GM19397 (cell line): ENCODE data around the gene IFNA16.
"Not testable (repeated sequence)": the region's sequence is repeated elsewhere in the genome, so short reads cannot be mapped to it uniquely, and the experiment has no call there.

Source experiments
- ATAC-seq: cut with Tn5 transposase; IDR thresholded peaks from one replicate; pipeline ENCODE4 v1.9.1; 2021; ENCODE audit warnings: mild to moderate bottlenecking, moderate library complexity; ENCODE audit not compliant: unreplicated experiment

Gene IFNA16

GRCh38 chr9:21202105-21202504 lies 15.0 kb downstream of the IFNA16 start, which contains the start of gene IFNA7:
Gene IFNA7, minus strand, starts transcription at chr9:21202205. Its CDS starts 40 bp downstream, at chr9:21202165.
- not testable (repeated sequence) for ATAC-seq

GRCh38 chr9:21194867-21195776 lies 22.0 kb downstream of the IFNA16 start:
- peak; percentile 87 for ATAC-seq

GRCh38 chr9:21187487-21187886 lies 29.6 kb downstream of the IFNA16 start, which contains the start of gene IFNA4:
Gene IFNA4, minus strand, starts transcription at chr9:21187587. Its CDS starts 56 bp downstream, at chr9:21187531.
- not testable (repeated sequence) for ATAC-seq

- peak; percentile 95 for ATAC-seq
Observed at GRCh38 chr9:21182810-21183736, 34.0 kb downstream of the IFNA16 start.

- no peak for ATAC-seq
Observed at GRCh38 chr9:21174671-21175070, 42.4 kb downstream of the IFNA16 start.

GRCh38 chr9:21172156-21172555 lies 45.0 kb downstream of the IFNA16 start:
- no peak for ATAC-seq

GRCh38 chr9:21171351-21171750 lies 45.8 kb downstream of the IFNA16 start:
- ATAC-seq, result no peak

GRCh38 chr9:21166560-21166959 lies 50.6 kb downstream of the IFNA16 start, which contains the start of gene IFNA21:
Gene IFNA21, minus strand, starts transcription at chr9:21166660. Its CDS starts 48 bp downstream, at chr9:21166612.
- ATAC-seq, result not testable (repeated sequence)
